ENCODE measurements around the gene PRKRIP1.
A peak's percentile ranks its signal among the peaks of the same experiment; 100 is the strongest.
"Not testable (repeated sequence)": the region's sequence is repeated elsewhere in the genome, so short reads cannot be mapped to it uniquely, and the experiment has no call there.

Gene PRKRIP1

GRCh38 chr7:102460467-102460866, 64.3 kb downstream of the PRKRIP1 start:
- DNase-seq: no peak

GRCh38 chr7:102463841-102464576, 67.8 kb downstream of the PRKRIP1 start:
- no peak for DNase-seq

DNA sequence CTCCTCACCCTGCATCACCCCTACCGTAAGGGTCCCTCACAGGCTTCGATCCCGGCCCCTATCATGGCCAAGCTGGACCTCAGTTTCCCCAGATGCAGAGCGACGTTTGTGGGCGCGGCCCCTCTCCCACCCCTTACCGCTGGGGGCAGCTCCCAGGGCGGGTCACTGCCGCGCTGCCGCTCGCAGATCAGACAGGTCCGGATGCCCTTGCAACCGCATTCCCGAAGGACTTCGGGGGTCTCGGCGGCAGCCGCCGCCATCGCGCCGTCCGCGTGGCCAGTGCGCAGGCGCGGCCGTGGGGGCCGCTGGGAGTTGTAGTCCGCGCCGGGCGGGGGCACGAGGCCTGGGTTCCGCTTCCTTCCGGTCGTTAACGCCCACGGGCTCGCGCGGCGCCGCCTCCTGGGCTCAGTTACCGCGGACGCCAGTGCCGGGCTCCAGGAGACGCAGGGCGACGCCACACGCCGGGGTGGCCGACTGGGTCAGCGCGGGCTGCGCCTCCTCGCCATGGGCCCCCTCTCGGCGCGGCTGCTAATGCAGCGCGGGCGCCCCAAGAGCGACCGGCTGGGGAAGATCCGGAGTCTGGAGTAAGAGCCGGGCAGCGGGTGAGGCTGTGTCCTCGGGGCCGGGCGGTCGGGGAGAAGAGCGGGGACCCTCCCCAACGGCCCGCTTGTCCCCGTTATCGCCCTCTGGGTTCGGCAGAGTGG, 68.6 kb downstream of the PRKRIP1 start, which contains the start of the genes ALKBH4 and LRWD1:
Gene ALKBH4 (minus strand): TSS at position 287 of the 704 bp plus-strand sequence. CDS start 27 bp downstream, at position 260.
Gene LRWD1 (plus strand): TSS at position 408 of the 704 bp plus-strand sequence. CDS start 97 bp downstream, at position 505.
- DNase-seq: peak; percentile 86

- no peak for DNase-seq
These were observed 69.9 kb downstream of the PRKRIP1 start for GRCh38 chr7:102466097-102466496.

- no peak for DNase-seq
These were observed 71.7 kb downstream of the PRKRIP1 start for GRCh38 chr7:102467581-102468477.

DNA sequence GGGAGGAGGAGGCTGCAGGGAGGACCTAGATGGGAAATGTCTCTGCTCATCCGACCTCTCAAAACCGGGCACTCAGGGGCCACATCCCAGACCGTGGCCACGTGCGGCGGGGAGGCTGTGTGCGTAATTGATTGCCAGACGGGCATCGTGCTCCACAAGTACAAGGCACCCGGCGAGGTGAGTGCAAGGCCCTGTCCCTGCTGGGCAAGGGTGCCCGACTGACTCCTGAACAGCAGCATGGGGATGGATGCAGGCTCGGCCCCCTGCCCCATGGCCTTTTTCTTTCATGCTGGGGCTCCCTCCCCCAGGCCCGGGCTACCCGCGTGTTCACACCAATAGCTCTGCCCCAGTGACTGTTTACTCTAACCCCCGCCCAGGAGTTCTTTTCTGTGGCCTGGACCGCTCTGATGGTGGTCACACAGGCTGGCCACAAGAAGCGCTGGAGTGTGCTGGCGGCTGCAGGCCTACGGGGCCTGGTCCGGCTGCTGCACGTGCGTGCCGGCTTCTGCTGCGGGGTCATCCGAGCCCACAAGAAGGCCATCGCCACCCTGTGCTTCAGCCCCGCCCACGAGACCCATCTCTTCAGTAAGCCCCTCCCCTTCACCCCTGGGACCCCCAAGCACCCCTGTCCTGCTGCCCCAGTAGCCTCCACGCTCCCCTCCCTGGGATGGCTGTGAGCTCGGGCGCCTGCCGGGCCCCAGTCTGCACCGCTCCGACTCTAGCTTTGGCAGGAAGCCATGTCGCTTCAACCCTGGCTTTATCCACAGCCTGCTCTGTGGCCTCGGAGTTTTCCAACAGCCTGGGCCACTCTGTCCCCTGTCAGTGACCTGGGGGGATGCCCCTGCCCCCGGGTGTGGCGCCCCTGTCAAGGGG, 72.6 kb downstream of the PRKRIP1 start:
- no peak for DNase-seq

GRCh38 chr7:102469351-102469971, 73.3 kb downstream of the PRKRIP1 start:
- DNase-seq: no peak

GRCh38 chr7:102469972-102470825, 74.0 kb downstream of the PRKRIP1 start:
- DNase-seq: no peak

GRCh38 chr7:102471791-102472125, 75.6 kb downstream of the PRKRIP1 start:
- DNase-seq: no peak

- DNase-seq: no peak
These were observed 76.2 kb downstream of the PRKRIP1 start for GRCh38 chr7:102472126-102473041.

- no peak for DNase-seq
These were observed 77.3 kb downstream of the PRKRIP1 start for GRCh38 chr7:102473271-102473991.

- DNase-seq: not testable (repeated sequence)
These were observed 78.0 kb downstream of the PRKRIP1 start for GRCh38 chr7:102474116-102474515.

- not testable (repeated sequence) for DNase-seq
These were observed 78.7 kb downstream of the PRKRIP1 start for GRCh38 chr7:102474736-102475435.

Measured in NCI-H2171 treated with DMSO at 0.1 percent for 48 hours (cell line).